HFF-Myc (cell line): ENCODE data around the gene ZNF316.

ENCODE experiments used
- DNase-seq: peaks from one replicate; pipeline ENCODE4 v3.0.0-alpha.2; 2011; ENCODE audit warnings: low read depth; ENCODE audit errors: extremely low read depth
- H3K4me3 ChIP-seq: replicated peaks from 2 replicates; pipeline ENCODE4 v1.5.1; 2011; ENCODE audit warnings: low read depth, mild to moderate bottlenecking, control low read depth, low read length
- TF ChIP-seq, protein P1 (sequence below): IDR thresholded peaks from 2 replicates; pipeline ENCODE4 v1.5.1; 2012; ENCODE audit warnings: mild to moderate bottlenecking, low read depth, low read length, control low read depth; ENCODE audit errors: missing control alignments

The ZNF316 gene

GRCh38 chr7:6636741-6637543 is at the start of gene ZNF316:
TSS of gene ZNF316 (plus strand) at chr7:6637318. CDS start at chr7:6642410, 5,092 bp downstream.
- DNase-seq: no peak
- H3K4me3 ChIP-seq: peak within 1 kb of the TSS; percentile 59
- TF ChIP-seq, protein P1, sequence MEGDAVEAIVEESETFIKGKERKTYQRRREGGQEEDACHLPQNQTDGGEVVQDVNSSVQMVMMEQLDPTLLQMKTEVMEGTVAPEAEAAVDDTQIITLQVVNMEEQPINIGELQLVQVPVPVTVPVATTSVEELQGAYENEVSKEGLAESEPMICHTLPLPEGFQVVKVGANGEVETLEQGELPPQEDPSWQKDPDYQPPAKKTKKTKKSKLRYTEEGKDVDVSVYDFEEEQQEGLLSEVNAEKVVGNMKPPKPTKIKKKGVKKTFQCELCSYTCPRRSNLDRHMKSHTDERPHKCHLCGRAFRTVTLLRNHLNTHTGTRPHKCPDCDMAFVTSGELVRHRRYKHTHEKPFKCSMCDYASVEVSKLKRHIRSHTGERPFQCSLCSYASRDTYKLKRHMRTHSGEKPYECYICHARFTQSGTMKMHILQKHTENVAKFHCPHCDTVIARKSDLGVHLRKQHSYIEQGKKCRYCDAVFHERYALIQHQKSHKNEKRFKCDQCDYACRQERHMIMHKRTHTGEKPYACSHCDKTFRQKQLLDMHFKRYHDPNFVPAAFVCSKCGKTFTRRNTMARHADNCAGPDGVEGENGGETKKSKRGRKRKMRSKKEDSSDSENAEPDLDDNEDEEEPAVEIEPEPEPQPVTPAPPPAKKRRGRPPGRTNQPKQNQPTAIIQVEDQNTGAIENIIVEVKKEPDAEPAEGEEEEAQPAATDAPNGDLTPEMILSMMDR: no peak

- TF ChIP-seq, protein P1: no peak
- no peak overlapping the region for H3K4me3 ChIP-seq
- no peak for DNase-seq
These were observed 48.6 kb upstream of the ZNF316 start for GRCh38 chr7:6588566-6588965.

GRCh38 chr7:6589151-6589828 is 47.8 kb upstream of the ZNF316 start:
- TF ChIP-seq, protein P1: no peak
- DNase-seq: no peak
- H3K4me3 ChIP-seq: no peak overlapping the region; the same call in 1 of the 2 replicates

DNA sequence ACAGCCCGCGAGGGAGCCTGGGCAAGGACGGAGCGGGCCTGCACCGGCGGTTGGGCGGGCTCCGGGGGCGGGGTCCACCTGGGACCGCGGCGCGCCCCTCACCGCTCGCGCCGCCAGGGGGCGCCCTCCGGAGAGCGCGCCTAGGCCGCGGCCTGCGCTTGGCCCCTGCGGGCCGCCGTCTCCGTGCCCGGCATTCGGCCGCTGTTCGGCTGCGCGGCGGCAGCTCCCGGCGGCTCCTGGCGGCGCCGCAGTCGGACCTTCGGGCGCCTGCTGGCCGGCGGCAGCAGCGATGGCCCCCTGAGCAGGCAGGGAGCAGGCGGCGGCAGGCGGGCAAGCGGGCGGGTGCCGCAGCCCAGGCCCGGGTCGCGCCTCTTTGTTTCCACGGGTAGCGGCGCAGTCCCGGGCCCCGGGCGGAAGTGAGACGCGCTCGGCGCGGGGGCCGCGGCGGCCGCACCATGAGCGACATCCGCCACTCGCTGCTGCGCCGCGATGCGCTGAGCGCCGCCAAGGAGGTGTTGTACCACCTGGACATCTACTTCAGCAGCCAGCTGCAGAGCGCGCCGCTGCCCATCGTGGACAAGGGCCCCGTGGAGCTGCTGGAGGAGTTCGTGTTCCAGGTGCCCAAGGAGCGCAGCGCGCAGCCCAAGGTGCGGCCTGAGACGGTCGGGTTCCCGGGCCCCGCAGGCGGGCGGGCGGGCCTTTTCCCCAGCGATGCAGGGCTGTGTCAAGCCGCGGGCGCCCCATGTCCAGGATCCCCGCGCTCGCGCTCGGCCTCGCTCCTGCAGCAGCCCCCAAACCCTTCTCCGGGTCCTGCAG is 47.1 kb upstream of the ZNF316 start, which contains the start of gene INTS15:
INTS15 (plus strand) TSS at position 193 of the 816 bp plus-strand sequence; CDS start at position 456, 263 bp downstream.
- peak within 1 kb of the TSS; percentile 84 for H3K4me3 ChIP-seq
- TF ChIP-seq, protein P1: peak; percentile 12
- DNase-seq: no peak

DNA sequence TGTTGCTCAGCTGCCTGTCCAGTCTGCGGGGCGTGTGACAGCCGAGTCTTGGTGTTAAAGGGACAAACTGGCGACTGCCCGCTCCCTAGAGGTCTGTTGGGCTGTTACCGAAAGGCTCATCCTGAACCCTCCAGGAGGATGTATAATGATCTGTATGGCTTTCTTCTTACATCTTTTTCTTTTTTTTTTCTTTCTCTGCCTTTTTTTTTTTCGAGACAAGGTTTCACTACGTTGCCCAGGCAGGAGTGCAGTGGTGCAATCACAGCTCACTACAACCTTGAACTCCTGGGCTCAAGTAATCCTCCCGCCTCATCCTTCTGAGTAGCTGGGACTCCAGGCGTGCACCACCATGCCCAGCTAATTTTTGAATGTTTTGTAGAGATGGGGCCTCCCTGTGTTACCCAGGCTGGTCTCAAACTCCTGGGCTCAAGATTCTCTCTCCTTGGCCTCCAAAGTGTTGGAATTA is 46.4 kb upstream of the ZNF316 start:
- DNase-seq: no peak
- TF ChIP-seq, protein P1: no peak

GRCh38 chr7:6600093-6600492 is 37.0 kb upstream of the ZNF316 start:
- no peak overlapping the region for H3K4me3 ChIP-seq
- TF ChIP-seq, protein P1: no peak
- DNase-seq: no peak

More for the DNA sequence above, 46.4 kb upstream of the ZNF316 start:
- peak overlapping the region; percentile 84 for H3K4me3 ChIP-seq
